ENCODE data around the gene CCDC179.

The CCDC179 gene

GRCh38 chr11:22807855-22808570 lies 52.3 kb downstream of the CCDC179 start:
- peak in 2 of 4 experiments; percentile 12 to 24 for DNase-seq

- DNase-seq, result no peak
Measured at GRCh38 chr11:22807391-22807790, 52.9 kb downstream of the CCDC179 start.

GRCh38 chr11:22802861-22803260 lies 57.4 kb downstream of the CCDC179 start:
- DNase-seq, result no peak

GRCh38 chr11:22800482-22800881 lies 59.8 kb downstream of the CCDC179 start:
- DNase-seq, result no peak

GRCh38 chr11:22798901-22799300 lies 61.4 kb downstream of the CCDC179 start:
- no peak for DNase-seq

GRCh38 chr11:22797047-22797446 lies 63.2 kb downstream of the CCDC179 start:
- no peak for DNase-seq
